CD4-positive, CD25-positive, alpha-beta regulatory T cell (primary cell): ENCODE data around the gene DDRGK1. TPM values are rescaled to one million over a fixed set of nuclear protein-coding genes. Genes with fewer than 3 reads are reported as not detected.
"Not testable (repeated sequence)": the region's sequence is repeated elsewhere in the genome, so short reads cannot be mapped to it uniquely, and the experiment has no call there.

Experiments
- ATAC-seq, 2 donors: fragments of 150-1000 bp; cut with Tn5 transposase; one replicate each; pipeline ENCODE4 v1.10.0; 2021; ENCODE audit warnings: low read depth in 2 of 2, moderate number of reproducible peaks in 2 of 2, moderate library complexity in 1 of 2
- DNase-seq, 3 donors: peaks; one replicate each; pipeline versions ENCODE4 v3.0.0 to v3.0.0-alpha.2; 2012 to 2022; ENCODE audit warnings: mixed read lengths in 1 of 3
- H3K27ac ChIP-seq: one replicate; pipeline ENCODE4 v1.7.0; 2013; ENCODE audit warnings: mild to moderate bottlenecking, low read length; ENCODE audit not compliant: insufficient read depth, poor library complexity, severe bottlenecking
- H3K27me3 ChIP-seq: one replicate; pipeline ENCODE4 v1.7.0; 2013; ENCODE audit warnings: low read length; ENCODE audit not compliant: control insufficient read depth, insufficient read depth
- H3K36me3 ChIP-seq: one replicate; pipeline ENCODE4 v1.7.0; 2013; ENCODE audit warnings: mild to moderate bottlenecking, low read length, moderate library complexity; ENCODE audit not compliant: control insufficient read depth, insufficient read depth
- H3K4me1 ChIP-seq: 2 replicates; pipeline ENCODE4 v1.7.0; 2013; ENCODE audit warnings: mild to moderate bottlenecking, low read length; ENCODE audit not compliant: insufficient read depth, control insufficient read depth, poor library complexity, severe bottlenecking
- H3K4me3 ChIP-seq: one replicate; pipeline ENCODE4 v1.7.0; 2013; ENCODE audit warnings: low read depth, mild to moderate bottlenecking, low read length, moderate library complexity
- H3K9me3 ChIP-seq, 2 experiments: 1 replicate in 1 of 2; 2 replicates in 1 of 2; pipeline ENCODE4 v1.7.0; 2013; ENCODE audit warnings: low read length in 2 of 2, mild to moderate bottlenecking in 1 of 2, moderate library complexity in 1 of 2; ENCODE audit not compliant: control insufficient read depth in 2 of 2
- H3K27ac Mint-ChIP-seq, 3 donors: one replicate each; pipeline ENCODE4 v1.8.0; 2020 to 2022; ENCODE audit warnings: mild to moderate bottlenecking in 3 of 3, mixed read lengths in 3 of 3, moderate library complexity in 2 of 3
- H3K27me3 Mint-ChIP-seq: one replicate; pipeline ENCODE4 v1.8.0; 2022; ENCODE audit warnings: mild to moderate bottlenecking, mixed read lengths
- H3K36me3 Mint-ChIP-seq: one replicate; pipeline ENCODE4 v1.8.0; 2020; ENCODE audit warnings: mixed read lengths
- H3K4me1 Mint-ChIP-seq, 4 donors: one replicate each; pipeline ENCODE4 v1.8.0; 2020 to 2022; ENCODE audit warnings: mixed read lengths in 4 of 4, mild to moderate bottlenecking in 1 of 4
- H3K4me3 Mint-ChIP-seq, 4 donors: one replicate each; pipeline ENCODE4 v1.8.0; 2020 to 2022; ENCODE audit warnings: mild to moderate bottlenecking in 4 of 4, mixed read lengths in 4 of 4, moderate library complexity in 3 of 4
- H3K9me3 Mint-ChIP-seq, 7 donors: one replicate each; pipeline ENCODE4 v1.8.0; 2020 to 2022; ENCODE audit warnings: mixed read lengths in 7 of 7, mild to moderate bottlenecking in 3 of 7, moderate library complexity in 2 of 7
- polyA plus RNA-seq, 4 donors: library from polyadenylated mRNA; unstranded; fragments of 300-500 nt; fragmentation: Illumina TruSeq; gene quantifications; one replicate each; pipeline ENCODE4 v1.2.3, GENCODE V29; 2021
- total RNA-seq: library from RNA; stranded (reverse); gene quantifications from one replicate; pipeline ENCODE4 v1.2.3, GENCODE V29; 2022

The DDRGK1 gene
- total and polyA plus RNA-seq, 5 donors from 2014 or later, result 39.2 to 53.8 (median 45.2) TPM

GRCh38 chr20:3221398-3222226 is 17.1 kb upstream of the DDRGK1 start:
- no peak for DNase-seq
- Histone ChIP-seq H3K36me3 (peaks cover 28% of the 10 kb centered on the region), H3K27me3 (no peaks in the 10 kb centered on the region), H3K4me1 (peaks cover 19% of the 10 kb centered on the region), H3K4me3 (no peak overlapping the region), H3K9me3 (no peaks in the 10 kb centered on the region), H3K27ac (no peak overlapping the region)
- Mint-ChIP-seq H3K4me3 (no peak overlapping the region), H3K27ac (peak overlapping the region in 2 of 3 donors; percentile 12 to 76), H3K27me3 (no peaks in the 10 kb centered on the region), H3K36me3 (peaks cover 6% of the 10 kb centered on the region), H3K9me3 (no peaks in the 10 kb centered on the region), H3K4me1 (peaks cover 0 to 35% (median 6%) of the 10 kb centered on the region in 4 donors)
- ATAC-seq, result no peak

GRCh38 chr20:3218307-3218988 is 14.0 kb upstream of the DDRGK1 start:
- Mint-ChIP-seq H3K4me3 (no peak overlapping the region), H3K27ac (no peak overlapping the region), H3K4me1 (peaks cover 0 to 27% (median 7%) of the 10 kb centered on the region in 4 donors), H3K36me3 (peaks cover 11% of the 10 kb centered on the region), H3K9me3 (no peaks in the 10 kb centered on the region), H3K27me3 (no peaks in the 10 kb centered on the region)
- Histone ChIP-seq H3K4me1 (peaks cover 16% of the 10 kb centered on the region), H3K27me3 (no peaks in the 10 kb centered on the region), H3K4me3 (no peak overlapping the region), H3K27ac (no peak overlapping the region), H3K36me3 (peaks cover 40% of the 10 kb centered on the region), H3K9me3 (no peaks in the 10 kb centered on the region)
- ATAC-seq (peak; percentile 78 to 82), DNase-seq (peak; percentile 47 to 78 (median 70))

GRCh38 chr20:3215359-3215917 is 11.0 kb upstream of the DDRGK1 start:
- not testable (repeated sequence) for H3K4me3 Mint-ChIP-seq, H3K27me3 ChIP-seq, H3K9me3 ChIP-seq, ATAC-seq, H3K9me3 Mint-ChIP-seq, DNase-seq, H3K4me3 ChIP-seq, H3K27ac ChIP-seq, H3K27me3 Mint-ChIP-seq, H3K27ac Mint-ChIP-seq
- peaks cover 14% of the 10 kb centered on the region for H3K36me3 Mint-ChIP-seq
- peaks cover 5 to 28% (median 12%) of the 10 kb centered on the region in 4 donors for H3K4me1 Mint-ChIP-seq
- peaks cover 11% of the 10 kb centered on the region for H3K4me1 ChIP-seq
- peaks cover 20% of the 10 kb centered on the region for H3K36me3 ChIP-seq

- H3K27ac Mint-ChIP-seq, result no peak overlapping the region
- peak overlapping the region in 2 of 4 donors; percentile 35 to 57 for H3K4me3 Mint-ChIP-seq
Measured at GRCh38 chr20:3213226-3213625, 8.7 kb upstream of the DDRGK1 start.

GRCh38 chr20:3210346-3210745 is 5.9 kb upstream of the DDRGK1 start:
- H3K27ac ChIP-seq, result no peak overlapping the region
- Mint-ChIP-seq H3K9me3 (peaks cover 0 to 2% (median 0%) of the 10 kb centered on the region in 7 donors), H3K4me3 (peak overlapping the region; percentile 93 to 98 (median 96)), H3K4me1 (peaks cover 5 to 43% (median 25%) of the 10 kb centered on the region in 4 donors), H3K27me3 (no peaks in the 10 kb centered on the region), H3K27ac (peak overlapping the region in 2 of 3 donors; percentile 91 to 99), H3K36me3 (peaks cover 14% of the 10 kb centered on the region)
- DNase-seq (no peak), ATAC-seq (no peak)
- no peaks in the 10 kb centered on the region for H3K27me3 ChIP-seq
- peaks cover 18% of the 10 kb centered on the region for H3K4me1 ChIP-seq
- H3K9me3 ChIP-seq, result no peaks in the 10 kb centered on the region
- H3K36me3 ChIP-seq, result peaks cover 16% of the 10 kb centered on the region
- H3K4me3 ChIP-seq, result peak overlapping the region; percentile 91

More at GRCh38 chr20:3213226-3213625, 8.7 kb upstream of the DDRGK1 start:
- ATAC-seq, result no peak
- Histone ChIP-seq H3K9me3 (no peaks in the 10 kb centered on the region), H3K27me3 (no peaks in the 10 kb centered on the region), H3K36me3 (peaks cover 18% of the 10 kb centered on the region), H3K4me3 (no peak overlapping the region), H3K4me1 (peaks cover 19% of the 10 kb centered on the region), H3K27ac (no peak overlapping the region)
- Mint-ChIP-seq H3K4me1 (peaks cover 5 to 43% (median 25%) of the 10 kb centered on the region in 4 donors), H3K36me3 (peaks cover 14% of the 10 kb centered on the region), H3K9me3 (peaks cover 0 to 2% (median 0%) of the 10 kb centered on the region in 7 donors), H3K27me3 (no peaks in the 10 kb centered on the region)
- DNase-seq, result no peak

GRCh38 chr20:3209946-3210317 is 5.5 kb upstream of the DDRGK1 start:
- Mint-ChIP-seq H3K27me3 (no peaks in the 10 kb centered on the region), H3K4me3 (peak overlapping the region; percentile 93 to 98 (median 96)), H3K36me3 (peaks cover 14% of the 10 kb centered on the region), H3K9me3 (peaks cover 0 to 2% (median 0%) of the 10 kb centered on the region in 7 donors), H3K4me1 (peaks cover 5 to 43% (median 26%) of the 10 kb centered on the region in 4 donors), H3K27ac (peak overlapping the region; percentile 91 to 99 (median 99))
- ATAC-seq (no peak), DNase-seq (peak in 1 of 3 donors; percentile 34)
- Histone ChIP-seq H3K27me3 (no peaks in the 10 kb centered on the region), H3K27ac (peak overlapping the region; percentile 81), H3K4me3 (peak overlapping the region; percentile 91), H3K4me1 (peaks cover 18% of the 10 kb centered on the region), H3K36me3 (peaks cover 12% of the 10 kb centered on the region), H3K9me3 (no peaks in the 10 kb centered on the region)

- ATAC-seq (peak in 1 of 2 donors; percentile 35), DNase-seq (peak; percentile 48 to 80 (median 57))
- H3K36me3 Mint-ChIP-seq, result peaks cover 14% of the 10 kb centered on the region
- Histone ChIP-seq H3K4me3 (peak within 1 kb of the TSS; percentile 91), H3K4me1 (peaks cover 18% of the 10 kb centered on the region), H3K27me3 (no peaks in the 10 kb centered on the region), H3K36me3 (peaks cover 11% of the 10 kb centered on the region), H3K9me3 (no peaks in the 10 kb centered on the region), H3K27ac (peak within 1 kb of the TSS; percentile 81)
- H3K27ac Mint-ChIP-seq, result peak within 1 kb of the TSS; percentile 91 to 99 (median 99)
- H3K4me3 Mint-ChIP-seq, result peak within 1 kb of the TSS; percentile 93 to 98 (median 96)
- H3K9me3 Mint-ChIP-seq, result peaks cover 0 to 2% (median 0%) of the 10 kb centered on the region in 7 donors
- H3K27me3 Mint-ChIP-seq, result no peaks in the 10 kb centered on the region
- H3K4me1 Mint-ChIP-seq, result peaks cover 5 to 47% (median 29%) of the 10 kb centered on the region in 4 donors
Measured at GRCh38 chr20:3209257-3209945, 4.9 kb upstream of the DDRGK1 start, which contains the start of gene ITPA. Gene ITPA, plus strand, starts transcription at chr20:3209498. Its CDS starts 54 bp downstream, at chr20:3209552.
